Lung (tissue), 12 donors: ENCODE data around the gene GLB1L. TPM values are rescaled to one million over a fixed set of nuclear protein-coding genes. Genes with fewer than 3 reads are reported as not detected.

ENCODE experiments used
- ATAC-seq: fragments of 200-7000 bp; cut with Tn5 transposase; one replicate; pipeline ENCODE4 v1.9.1; 2020; ENCODE audit warnings: moderate number of reproducible peaks; ENCODE audit not compliant: insufficient read depth, low FRiP score
- DNase-seq, 3 donors: peaks; one replicate each; pipeline ENCODE4 v3.0.0-alpha.2; 2013 to 2017
- H3K27ac ChIP-seq, 2 donors: one replicate each; pipeline ENCODE4 v1.5.1; 2013; ENCODE audit warnings: mild to moderate bottlenecking in 2 of 2, moderate library complexity in 2 of 2, control low read depth in 1 of 2, inconsistent platforms in 1 of 2, low read depth in 1 of 2, low read length in 1 of 2
- H3K27me3 ChIP-seq, 3 donors: one replicate each; pipeline ENCODE4 v1.5.1; 2013; ENCODE audit warnings: low read length in 2 of 3; ENCODE audit not compliant: control insufficient read depth in 3 of 3, insufficient read depth in 3 of 3
- H3K36me3 ChIP-seq, 4 donors: one replicate each; pipeline ENCODE4 v1.5.1; 2013; ENCODE audit warnings: low read length in 4 of 4, mild to moderate bottlenecking in 1 of 4, moderate library complexity in 1 of 4; ENCODE audit not compliant: control insufficient read depth in 4 of 4, insufficient read depth in 4 of 4
- H3K4me1 ChIP-seq, 5 donors: one replicate each; pipeline ENCODE4 v1.5.1; 2013; ENCODE audit warnings: low read length in 5 of 5, mild to moderate bottlenecking in 2 of 5, moderate library complexity in 1 of 5; ENCODE audit not compliant: control insufficient read depth in 5 of 5, insufficient read depth in 5 of 5
- H3K4me3 ChIP-seq: one replicate; pipeline ENCODE4 v1.5.1; 2013; ENCODE audit warnings: mild to moderate bottlenecking, control low read depth, moderate library complexity
- H3K9ac ChIP-seq, 2 donors: one replicate each; pipeline ENCODE4 v1.5.1; 2013; ENCODE audit warnings: low read length in 2 of 2, control low read depth in 1 of 2; ENCODE audit not compliant: insufficient read depth in 1 of 2
- H3K9me3 ChIP-seq, 4 donors: one replicate each; pipeline ENCODE4 v1.5.1; 2013; ENCODE audit warnings: low read length in 3 of 4, mild to moderate bottlenecking in 1 of 4, moderate library complexity in 1 of 4; ENCODE audit not compliant: control insufficient read depth in 4 of 4, insufficient read depth in 3 of 4
- WGBS, 2 donors: extraction: QIAGEN DNeasy Blood & Tissue Kit; methylation state at CpG; one replicate each; pipeline ENCODE4 v1.1.7; 2013; 5-methylcytosine and 5-hydroxymethylcytosine counted together
- polyA plus RNA-seq, 2 donors: library from polyadenylated mRNA; stranded (reverse); fragments of 200-250 nt; gene quantifications; one replicate each; pipeline ENCODE4 v1.2.1, GENCODE V29; 2013
- total RNA-seq, 2 donors: library from RNA; depleted of rRNA in 1 of 2; stranded (reverse); fragments of >200 nt in 1 of 2; gene quantifications; one replicate each; pipeline ENCODE4 v1.2.1, GENCODE V29; 2014 to 2021
- TF ChIP-seq, protein P1 (sequence below): IDR thresholded peaks from 2 replicates; pipeline ENCODE4 v1.5.1; 2012; ENCODE audit warnings: mild to moderate bottlenecking; ENCODE audit errors: control extremely low read depth, extremely low read depth
- donor health status: control.
- donor health status: control.
- donor health status: Bipolar disorder and iron deficiency.
- donor health status: healthy.
- donor health status: DM: yes; HTN: yes; CAD: no.

The GLB1L gene
- total and polyA plus RNA-seq, 4 donors: 7.5 to 18.7 (median 13.6) TPM

DNA sequence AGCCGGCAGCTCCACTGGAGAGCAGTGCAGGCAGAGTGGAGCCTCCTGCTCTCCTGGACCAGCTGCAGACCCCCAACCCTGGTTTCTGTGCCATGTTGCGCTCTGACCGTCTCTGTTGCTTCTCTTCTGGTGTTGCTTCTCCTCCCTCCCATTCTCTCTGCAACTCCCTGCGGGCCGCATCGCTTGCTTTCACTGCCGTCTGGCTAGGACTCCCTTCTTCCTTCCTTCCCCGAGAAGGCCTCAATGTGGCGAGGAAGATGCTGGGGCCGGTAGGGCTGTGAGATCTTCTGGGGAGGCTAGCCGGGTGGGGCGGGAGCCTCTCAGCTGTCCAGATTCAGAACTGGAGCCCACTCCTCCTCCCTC, 40.1 kb upstream of the GLB1L start:
- Histone ChIP-seq H3K9ac (no peak overlapping the region), H3K4me1 (peaks cover 0 to 10% (median 0%) of the 10 kb centered on the region in 5 donors), H3K36me3 (peaks cover 5 to 41% (median 26%) of the 10 kb centered on the region in 4 donors), H3K27me3 (no peaks in the 10 kb centered on the region), H3K9me3 (no peaks in the 10 kb centered on the region), H3K27ac (no peak overlapping the region), H3K4me3 (no peak overlapping the region)
- TF ChIP-seq, protein P1, sequence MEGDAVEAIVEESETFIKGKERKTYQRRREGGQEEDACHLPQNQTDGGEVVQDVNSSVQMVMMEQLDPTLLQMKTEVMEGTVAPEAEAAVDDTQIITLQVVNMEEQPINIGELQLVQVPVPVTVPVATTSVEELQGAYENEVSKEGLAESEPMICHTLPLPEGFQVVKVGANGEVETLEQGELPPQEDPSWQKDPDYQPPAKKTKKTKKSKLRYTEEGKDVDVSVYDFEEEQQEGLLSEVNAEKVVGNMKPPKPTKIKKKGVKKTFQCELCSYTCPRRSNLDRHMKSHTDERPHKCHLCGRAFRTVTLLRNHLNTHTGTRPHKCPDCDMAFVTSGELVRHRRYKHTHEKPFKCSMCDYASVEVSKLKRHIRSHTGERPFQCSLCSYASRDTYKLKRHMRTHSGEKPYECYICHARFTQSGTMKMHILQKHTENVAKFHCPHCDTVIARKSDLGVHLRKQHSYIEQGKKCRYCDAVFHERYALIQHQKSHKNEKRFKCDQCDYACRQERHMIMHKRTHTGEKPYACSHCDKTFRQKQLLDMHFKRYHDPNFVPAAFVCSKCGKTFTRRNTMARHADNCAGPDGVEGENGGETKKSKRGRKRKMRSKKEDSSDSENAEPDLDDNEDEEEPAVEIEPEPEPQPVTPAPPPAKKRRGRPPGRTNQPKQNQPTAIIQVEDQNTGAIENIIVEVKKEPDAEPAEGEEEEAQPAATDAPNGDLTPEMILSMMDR: no peak
- ATAC-seq (no peak), DNase-seq (no peak)
- 95 to 96% methylated on average over 12 of the region's 12 CpGs for WGBS, 2 donors

DNA sequence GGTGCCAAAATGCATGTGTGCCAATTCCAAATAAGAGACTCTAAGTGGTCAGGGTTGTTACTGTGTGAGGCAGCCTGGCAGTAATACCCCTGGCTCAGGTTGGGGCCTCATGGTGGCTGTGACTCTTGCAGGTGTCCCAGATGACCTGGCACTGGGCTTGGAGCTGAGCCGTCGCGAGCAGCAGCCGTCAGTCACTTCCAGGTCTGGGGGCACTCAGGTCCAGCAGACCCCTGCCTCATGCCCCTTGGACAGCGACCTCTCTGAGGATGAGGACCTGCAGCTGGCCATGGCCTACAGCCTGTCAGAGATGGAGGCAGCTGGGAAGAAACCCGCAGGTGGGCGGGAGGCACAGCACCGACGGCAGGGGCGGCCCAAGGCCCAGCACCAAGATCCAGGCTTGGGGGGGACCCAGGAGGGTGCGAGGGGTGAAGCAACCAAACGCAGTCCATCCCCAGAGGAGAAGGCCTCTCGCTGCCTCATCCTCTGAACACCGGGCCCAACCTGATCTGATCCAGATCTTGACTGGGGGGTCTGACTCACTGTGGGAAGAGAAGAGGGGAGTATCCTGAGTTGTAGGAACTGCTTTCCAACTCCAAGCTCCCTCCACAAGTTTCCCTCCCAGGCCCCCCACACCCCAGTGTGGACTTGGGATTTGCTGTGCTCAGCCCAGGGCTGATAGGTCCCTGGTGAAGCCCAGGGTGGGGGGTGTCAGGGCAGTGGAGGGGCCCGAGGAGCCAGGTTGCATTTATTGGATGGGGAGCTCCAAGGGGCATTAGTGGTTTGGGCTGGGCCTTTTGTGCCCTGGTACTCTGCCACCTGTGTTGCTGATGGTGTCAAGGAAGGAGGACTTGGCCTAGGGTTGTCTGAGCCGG, 39.5 kb upstream of the GLB1L start:
- Histone ChIP-seq H3K36me3 (peaks cover 5 to 41% (median 26%) of the 10 kb centered on the region in 4 donors), H3K27me3 (no peaks in the 10 kb centered on the region), H3K9ac (no peak overlapping the region), H3K4me3 (no peak overlapping the region), H3K4me1 (peaks cover 0 to 12% (median 4%) of the 10 kb centered on the region in 5 donors), H3K27ac (no peak overlapping the region), H3K9me3 (no peaks in the 10 kb centered on the region)
- TF ChIP-seq, protein P1: no peak
- DNase-seq (no peak), ATAC-seq (no peak)
- 94 to 98% methylated on average over 16 of the region's 16 CpGs for WGBS, 2 donors

DNA sequence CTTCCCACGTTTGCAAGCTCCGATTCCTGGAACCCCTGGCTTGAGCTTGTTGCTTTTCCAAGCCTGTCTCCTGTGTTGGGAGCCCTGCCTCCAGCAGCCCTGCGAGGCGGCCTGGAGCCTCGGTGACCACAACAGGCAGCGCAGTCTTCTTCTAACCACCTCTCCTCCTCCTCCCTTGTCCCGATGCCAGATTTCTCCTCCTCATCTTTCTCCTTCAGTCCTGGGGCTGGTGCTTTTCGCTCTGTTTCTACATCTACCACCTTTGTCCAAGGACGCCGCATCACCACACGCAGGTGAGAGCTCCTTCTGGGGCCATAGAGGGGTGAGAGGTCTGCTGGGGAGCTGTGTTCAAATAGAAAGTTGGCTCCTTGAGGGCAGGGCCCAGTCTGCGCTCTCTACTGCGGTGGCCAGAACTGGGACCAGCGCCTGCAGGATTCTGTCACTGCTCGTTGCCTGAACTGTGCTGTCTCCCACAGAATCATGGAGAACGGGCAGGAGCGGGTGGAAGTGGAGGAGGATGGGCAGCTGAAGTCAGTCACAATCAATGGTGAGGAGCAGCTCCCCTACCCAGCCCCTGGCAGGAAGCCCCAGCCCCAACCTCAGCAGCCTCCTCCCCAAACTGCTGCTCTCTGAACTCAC, 37.8 kb upstream of the GLB1L start:
- WGBS, 2 donors: 92 to 94% methylated on average over 17 of the region's 17 CpGs
- Histone ChIP-seq H3K36me3 (peaks cover 5 to 41% (median 26%) of the 10 kb centered on the region in 4 donors), H3K27ac (no peak overlapping the region), H3K4me3 (no peak overlapping the region), H3K27me3 (no peaks in the 10 kb centered on the region), H3K9ac (no peak overlapping the region), H3K4me1 (peaks cover 4 to 16% (median 7%) of the 10 kb centered on the region in 5 donors), H3K9me3 (no peaks in the 10 kb centered on the region)
- TF ChIP-seq, protein P1: no peak
- DNase-seq (no peak), ATAC-seq (no peak)
